Choroid plexus epithelial cell (primary cell): ENCODE results near the gene SUPT6H.
"Not testable (repeated sequence)": the region's sequence is repeated elsewhere in the genome, so short reads cannot be mapped to it uniquely, and the experiment has no call there.

Source experiments
- DNase-seq: peaks from one replicate; pipeline ENCODE4 v3.0.0-alpha.2; 2010; ENCODE audit warnings: low read depth
- H3K4me3 ChIP-seq: 2 replicates; pipeline ENCODE4 v1.5.1; 2011; ENCODE audit warnings: low read depth, mild to moderate bottlenecking, control low read depth, low read length, moderate library complexity
- CTCF ChIP-seq: conservative IDR thresholded peaks from 2 replicates; pipeline ENCODE4 v1.5.1; 2011; ENCODE audit warnings: low read depth, mild to moderate bottlenecking, control low read depth, inconsistent platforms, low read length, moderate library complexity

SUPT6H gene

GRCh38 chr17:28734712-28735241, 72.8 kb downstream of the SUPT6H start:
- no peak for TF ChIP-seq CTCF
- H3K4me3 ChIP-seq, result no peak overlapping the region
- DNase-seq, result no peak

- H3K4me3 ChIP-seq, result no peak overlapping the region
- DNase-seq, result peak; percentile 39
Measured at GRCh38 chr17:28735242-28735722, 73.3 kb downstream of the SUPT6H start.

GRCh38 chr17:28735913-28736769, 74.1 kb downstream of the SUPT6H start:
- not testable (repeated sequence) for H3K4me3 ChIP-seq, DNase-seq

More at GRCh38 chr17:28735242-28735722, 73.3 kb downstream of the SUPT6H start:
- TF ChIP-seq CTCF, result peak; percentile 2

GRCh38 chr17:28737316-28737715, 75.3 kb downstream of the SUPT6H start:
- no peak for TF ChIP-seq CTCF
- H3K4me3 ChIP-seq, result no peak overlapping the region
- DNase-seq, result no peak

- no peak for DNase-seq
- no peak overlapping the region for H3K4me3 ChIP-seq
- TF ChIP-seq CTCF, result no peak
Measured at GRCh38 chr17:28737770-28738679, 76.0 kb downstream of the SUPT6H start.

- DNase-seq, result no peak
- no peak for TF ChIP-seq CTCF
- no peak overlapping the region for H3K4me3 ChIP-seq
Measured at GRCh38 chr17:28738680-28739384, 76.8 kb downstream of the SUPT6H start.
